ENCODE data around the gene NAB1.

DNA sequence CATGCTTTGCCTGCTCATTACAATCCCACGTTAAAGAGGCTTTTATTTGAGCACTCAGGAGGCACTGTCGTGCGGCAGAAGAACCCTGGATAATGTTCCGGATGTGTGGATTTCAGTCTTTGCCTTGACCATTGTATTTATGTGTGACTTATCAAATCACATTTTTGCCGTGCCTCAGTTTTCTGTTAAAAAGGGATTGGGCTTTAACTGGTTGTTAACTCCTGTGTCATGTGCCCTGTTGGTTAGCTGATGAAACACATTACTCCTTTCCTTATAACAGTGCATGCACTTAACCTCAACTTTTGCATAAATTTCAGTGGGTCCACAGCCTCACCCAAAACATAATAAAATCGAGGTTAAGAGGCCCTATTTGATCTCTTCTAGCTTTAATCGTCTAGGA lies 52.7 kb downstream of the NAB1 start:
- no peak for TF ChIP-seq POLR2A (IDR thresholded peaks at IDR 0.05)
- TF ChIP-seq, protein P1, sequence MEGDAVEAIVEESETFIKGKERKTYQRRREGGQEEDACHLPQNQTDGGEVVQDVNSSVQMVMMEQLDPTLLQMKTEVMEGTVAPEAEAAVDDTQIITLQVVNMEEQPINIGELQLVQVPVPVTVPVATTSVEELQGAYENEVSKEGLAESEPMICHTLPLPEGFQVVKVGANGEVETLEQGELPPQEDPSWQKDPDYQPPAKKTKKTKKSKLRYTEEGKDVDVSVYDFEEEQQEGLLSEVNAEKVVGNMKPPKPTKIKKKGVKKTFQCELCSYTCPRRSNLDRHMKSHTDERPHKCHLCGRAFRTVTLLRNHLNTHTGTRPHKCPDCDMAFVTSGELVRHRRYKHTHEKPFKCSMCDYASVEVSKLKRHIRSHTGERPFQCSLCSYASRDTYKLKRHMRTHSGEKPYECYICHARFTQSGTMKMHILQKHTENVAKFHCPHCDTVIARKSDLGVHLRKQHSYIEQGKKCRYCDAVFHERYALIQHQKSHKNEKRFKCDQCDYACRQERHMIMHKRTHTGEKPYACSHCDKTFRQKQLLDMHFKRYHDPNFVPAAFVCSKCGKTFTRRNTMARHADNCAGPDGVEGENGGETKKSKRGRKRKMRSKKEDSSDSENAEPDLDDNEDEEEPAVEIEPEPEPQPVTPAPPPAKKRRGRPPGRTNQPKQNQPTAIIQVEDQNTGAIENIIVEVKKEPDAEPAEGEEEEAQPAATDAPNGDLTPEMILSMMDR (IDR thresholded peaks at IDR 0.05), result no peak
- TF ChIP-seq POLR2AphosphoS5 (IDR thresholded peaks at IDR 0.05), result no peak

All from transverse colon (tissue), 4 donors.